HG03342 (cell line): Measurements from ENCODE around the gene EHHADH.

Experiments
- ATAC-seq: cut with Tn5 transposase; IDR thresholded peaks from one replicate; pipeline ENCODE4 v1.9.1; 2021; ENCODE audit warnings: mild to moderate bottlenecking, moderate library complexity; ENCODE audit not compliant: unreplicated experiment

EHHADH gene

GRCh38 chr3:185199671-185200070 lies 54.2 kb downstream of the EHHADH start:
- ATAC-seq: no peak

- ATAC-seq: no peak
Measured at GRCh38 chr3:185199206-185199605, 54.6 kb downstream of the EHHADH start.

GRCh38 chr3:185197068-185197467 lies 56.8 kb downstream of the EHHADH start:
- no peak for ATAC-seq

- ATAC-seq: no peak
Measured at GRCh38 chr3:185195652-185196051, 58.2 kb downstream of the EHHADH start.

- ATAC-seq: no peak
Measured at GRCh38 chr3:185188816-185189215, 65.0 kb downstream of the EHHADH start.

GRCh38 chr3:185187391-185187790 lies 66.5 kb downstream of the EHHADH start:
- ATAC-seq: no peak

GRCh38 chr3:185176750-185177359 lies 77.0 kb downstream of the EHHADH start:
- ATAC-seq: no peak

- ATAC-seq: peak; percentile 66
Measured at GRCh38 chr3:185175370-185175987, 78.4 kb downstream of the EHHADH start.

GRCh38 chr3:185172086-185173049 lies 81.5 kb downstream of the EHHADH start:
- ATAC-seq: no peak

- no peak for ATAC-seq
Measured at GRCh38 chr3:185164428-185165217, 89.2 kb downstream of the EHHADH start.

- ATAC-seq: no peak
Measured at GRCh38 chr3:185162634-185163033, 91.2 kb downstream of the EHHADH start.

GRCh38 chr3:185161761-185162160 lies 92.1 kb downstream of the EHHADH start:
- no peak for ATAC-seq

- ATAC-seq: no peak
Measured at GRCh38 chr3:185157347-185157746, 96.5 kb downstream of the EHHADH start.

- ATAC-seq: no peak
Measured at GRCh38 chr3:185155678-185156077, 98.2 kb downstream of the EHHADH start.

- ATAC-seq: no peak
Measured at GRCh38 chr3:185153861-185154629, 99.8 kb downstream of the EHHADH start.

GRCh38 chr3:185153171-185153771 lies 100.6 kb downstream of the EHHADH start:
- ATAC-seq: no peak

GRCh38 chr3:185152410-185153170 lies 101.3 kb downstream of the EHHADH start, which contains the start of gene C3orf70:
C3orf70 (minus strand) TSS chr3:185153060; CDS start chr3:185152823, 237 bp downstream.
- peak; percentile 42 for ATAC-seq

- no peak for ATAC-seq
Measured at GRCh38 chr3:185151964-185152409, 101.9 kb downstream of the EHHADH start.
